Measurements from ENCODE around the gene ZNF761.
"Not testable (repeated sequence)": the region's sequence is repeated elsewhere in the genome, so short reads cannot be mapped to it uniquely, and the experiment has no call there.

GRCh38 chr19:53423074-53423473 is 8.7 kb upstream of the ZNF761 start:
- TF ChIP-seq CTCF (conservative IDR thresholded peaks at IDR 0.05; ENCODE audit: low read depth, low read length); EZH2phosphoT487 (IDR thresholded peaks at IDR 0.05; ENCODE audit: borderline replicate concordance, low read length): not testable (repeated sequence)
